ENCODE results near the gene TNFSF10. TPM values are rescaled to one million over a fixed set of nuclear protein-coding genes. Genes with fewer than 3 reads are reported as not detected.

The TNFSF10 gene
- total and polyA plus RNA-seq, 2 of the 4 experiments (the other 2 are of a cell fraction): 0.63 to 1.3 TPM

DNA sequence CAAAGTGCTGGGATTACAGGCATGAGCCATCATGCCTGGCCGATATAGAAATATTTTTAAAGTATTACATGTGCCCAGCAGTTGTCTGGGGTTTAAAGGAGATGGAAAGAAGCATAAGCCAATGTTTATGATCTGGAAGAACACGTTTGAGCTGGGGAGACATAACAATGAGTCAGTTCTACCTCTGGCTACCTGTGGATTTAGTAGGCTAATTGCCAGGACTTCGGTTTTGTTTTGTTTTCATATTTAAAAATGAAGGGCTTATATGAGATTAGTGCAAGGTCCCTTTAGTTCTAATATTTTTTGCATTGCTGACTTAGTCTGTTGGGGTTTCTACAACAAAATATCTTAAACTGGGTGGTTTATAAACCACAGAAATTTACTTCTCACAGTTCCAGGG is 22.9 kb upstream of the TNFSF10 start:
- Histone ChIP-seq H3K27me3 (ENCODE audit: control insufficient read depth, insufficient read depth, low read length) (no peaks in the 10 kb centered on the region), H2AK9ac (replicated peaks; ENCODE audit: low read depth, low read length, poor library complexity) (no peak overlapping the region), H2BK5ac (ENCODE audit: low read depth, low read length, poor library complexity, severe bottlenecking) (no peak overlapping the region), H4K91ac (ENCODE audit: insufficient read depth, low read depth, low read length) (no peak overlapping the region), H3K79me1 (ENCODE audit: low read depth in 1 of 2, low read length in 2 of 2) (no peaks in the 10 kb centered on the region), H2AFZ (replicated peaks; ENCODE audit: low read length, poor library complexity) (no peak overlapping the region), H4K8ac (ENCODE audit: low read depth in 2 of 2, low read length in 2 of 2) (no peak overlapping the region), H3K9me3 (ENCODE audit: control insufficient read depth, insufficient read depth, low read length) (no peaks in the 10 kb centered on the region), H3K4me1 (ENCODE audit: control insufficient read depth, insufficient read depth, low read length) (peaks cover 9% of the 10 kb centered on the region), H2AK5ac (ENCODE audit: low read depth, low read length) (no peak overlapping the region), H3K9ac (ENCODE audit: low read depth, low read length) (no peak overlapping the region), H3K27ac (ENCODE audit: insufficient read depth, low read length) (no peak overlapping the region), H3K36me3 (ENCODE audit: control insufficient read depth, insufficient read depth, low read length) (no peaks in the 10 kb centered on the region), H3K9me1 (ENCODE audit: insufficient read depth, low read length) (peaks cover 4% of the 10 kb centered on the region; the same call in 1 of the 2 replicates), H2BK120ac (ENCODE audit: low read depth, low read length) (no peak overlapping the region), H3K4me2 (ENCODE audit: low read depth, low read length) (no peak overlapping the region), H4K20me1 (ENCODE audit: insufficient read depth, low read length) (no peaks in the 10 kb centered on the region), H3K14ac (replicated peaks; ENCODE audit: low read depth, low read length) (no peak overlapping the region), H3K18ac (ENCODE audit: low read depth, low read length) (no peak overlapping the region), H2BK20ac (ENCODE audit: low read depth, low read length) (no peak overlapping the region), H3K23ac (ENCODE audit: low read depth, low read length) (no peak overlapping the region), H3K4ac (ENCODE audit: low read depth, low read length) (no peak overlapping the region), H2BK15ac (ENCODE audit: low read depth, low read length) (no peak overlapping the region), H3K4me3 (ENCODE audit: insufficient read depth, low read depth, low read length) (no peak overlapping the region), H3K56ac (ENCODE audit: extremely low read depth, insufficient read depth, low read length) (no peak overlapping the region), H4K5ac (ENCODE audit: low read depth, low read length) (no peak overlapping the region)
- WGBS, 2 experiments (ENCODE audit: extremely low coverage in 2 of 2, insufficient read length in 1 of 2): no CpG with 5 or more reads among the region's 3 CpGs
- BruUV-seq (replicated peaks): no TSS peak
- in situ Hi-C loops (cut with MboI; ENCODE audit: low sequenced_read_pairs): no loop called here
- TF ChIP-seq SMC3 (IDR thresholded peaks at IDR 0.05; ENCODE audit: low read depth, low read length) (no peak), CEBPB (IDR thresholded peaks at IDR 0.05; ENCODE audit: low read depth, low read length) (no peak), MAZ (IDR thresholded peaks at IDR 0.05; ENCODE audit: borderline replicate concordance, low read depth, low read length) (no peak), MAFK (IDR thresholded peaks at IDR 0.05; ENCODE audit: low read depth, low read length) (no peak), RCOR1 (IDR thresholded peaks at IDR 0.05; ENCODE audit: insufficient replicate concordance, low read length) (no peak), RAD21 (IDR thresholded peaks at IDR 0.05; ENCODE audit: low read length) (no peak), BHLHE40 (IDR thresholded peaks at IDR 0.05; ENCODE audit: low read depth, low read length) (no peak), CHD1 (IDR thresholded peaks at IDR 0.05; ENCODE audit: low read depth, low read length) (no peak), POLR2A (IDR thresholded peaks at IDR 0.05; ENCODE audit: low read depth, low read length) (no peak), FOS (IDR thresholded peaks at IDR 0.05; ENCODE audit: low read depth, low read length) (no peak), MXI1 (IDR thresholded peaks at IDR 0.05; ENCODE audit: borderline replicate concordance, low read depth, low read length) (no peak), RFX5 (IDR thresholded peaks at IDR 0.05; ENCODE audit: low read depth, low read length) (no peak)
- TF ChIP-seq, protein P1, sequence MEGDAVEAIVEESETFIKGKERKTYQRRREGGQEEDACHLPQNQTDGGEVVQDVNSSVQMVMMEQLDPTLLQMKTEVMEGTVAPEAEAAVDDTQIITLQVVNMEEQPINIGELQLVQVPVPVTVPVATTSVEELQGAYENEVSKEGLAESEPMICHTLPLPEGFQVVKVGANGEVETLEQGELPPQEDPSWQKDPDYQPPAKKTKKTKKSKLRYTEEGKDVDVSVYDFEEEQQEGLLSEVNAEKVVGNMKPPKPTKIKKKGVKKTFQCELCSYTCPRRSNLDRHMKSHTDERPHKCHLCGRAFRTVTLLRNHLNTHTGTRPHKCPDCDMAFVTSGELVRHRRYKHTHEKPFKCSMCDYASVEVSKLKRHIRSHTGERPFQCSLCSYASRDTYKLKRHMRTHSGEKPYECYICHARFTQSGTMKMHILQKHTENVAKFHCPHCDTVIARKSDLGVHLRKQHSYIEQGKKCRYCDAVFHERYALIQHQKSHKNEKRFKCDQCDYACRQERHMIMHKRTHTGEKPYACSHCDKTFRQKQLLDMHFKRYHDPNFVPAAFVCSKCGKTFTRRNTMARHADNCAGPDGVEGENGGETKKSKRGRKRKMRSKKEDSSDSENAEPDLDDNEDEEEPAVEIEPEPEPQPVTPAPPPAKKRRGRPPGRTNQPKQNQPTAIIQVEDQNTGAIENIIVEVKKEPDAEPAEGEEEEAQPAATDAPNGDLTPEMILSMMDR (conservative IDR thresholded peaks at IDR 0.05; ENCODE audit: low read depth, low read length): no peak
- TF ChIP-seq, protein P2, sequence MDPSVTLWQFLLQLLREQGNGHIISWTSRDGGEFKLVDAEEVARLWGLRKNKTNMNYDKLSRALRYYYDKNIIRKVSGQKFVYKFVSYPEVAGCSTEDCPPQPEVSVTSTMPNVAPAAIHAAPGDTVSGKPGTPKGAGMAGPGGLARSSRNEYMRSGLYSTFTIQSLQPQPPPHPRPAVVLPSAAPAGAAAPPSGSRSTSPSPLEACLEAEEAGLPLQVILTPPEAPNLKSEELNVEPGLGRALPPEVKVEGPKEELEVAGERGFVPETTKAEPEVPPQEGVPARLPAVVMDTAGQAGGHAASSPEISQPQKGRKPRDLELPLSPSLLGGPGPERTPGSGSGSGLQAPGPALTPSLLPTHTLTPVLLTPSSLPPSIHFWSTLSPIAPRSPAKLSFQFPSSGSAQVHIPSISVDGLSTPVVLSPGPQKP (IDR thresholded peaks at IDR 0.05; ENCODE audit: borderline replicate concordance, low read depth, low read length): no peak
- TF ChIP-seq, protein P3, sequence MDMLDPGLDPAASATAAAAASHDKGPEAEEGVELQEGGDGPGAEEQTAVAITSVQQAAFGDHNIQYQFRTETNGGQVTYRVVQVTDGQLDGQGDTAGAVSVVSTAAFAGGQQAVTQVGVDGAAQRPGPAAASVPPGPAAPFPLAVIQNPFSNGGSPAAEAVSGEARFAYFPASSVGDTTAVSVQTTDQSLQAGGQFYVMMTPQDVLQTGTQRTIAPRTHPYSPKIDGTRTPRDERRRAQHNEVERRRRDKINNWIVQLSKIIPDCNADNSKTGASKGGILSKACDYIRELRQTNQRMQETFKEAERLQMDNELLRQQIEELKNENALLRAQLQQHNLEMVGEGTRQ (IDR thresholded peaks at IDR 0.05; ENCODE audit: low read depth, low read length): no peak
- ChIA-PET POLR2A (ENCODE audit: unreplicated experiment) (no interaction called here), CTCF (no interaction called here)
- dilution Hi-C loops (cut with HindIII; ENCODE audit: low sequenced_read_pairs, unreplicated experiment): no loop called here
- DNase-seq (no peak), ATAC-seq (ENCODE audit: low read depth) (no peak)
- intact Hi-C loops (cut with micrococcal nuclease): no loop called here
